HG03135 (cell line): Measurements from ENCODE around the gene CRISP2.

Experiments
- ATAC-seq: cut with Tn5 transposase; IDR thresholded peaks from one replicate; pipeline ENCODE4 v1.9.1; 2021; ENCODE audit warnings: mild to moderate bottlenecking, moderate library complexity; ENCODE audit not compliant: unreplicated experiment

The CRISP2 gene

GRCh38 chr6:49662231-49662891, 51.0 kb downstream of the CRISP2 start:
- ATAC-seq = no peak

- ATAC-seq = no peak
Observed at GRCh38 chr6:49653942-49654341, 59.4 kb downstream of the CRISP2 start.

GRCh38 chr6:49653438-49653837, 59.9 kb downstream of the CRISP2 start:
- ATAC-seq = no peak

- no peak for ATAC-seq
Observed at GRCh38 chr6:49651239-49651638, 62.1 kb downstream of the CRISP2 start.

GRCh38 chr6:49649988-49650387, 63.4 kb downstream of the CRISP2 start:
- no peak for ATAC-seq

- ATAC-seq = no peak
Observed at GRCh38 chr6:49648036-49648435, 65.3 kb downstream of the CRISP2 start.

- no peak for ATAC-seq
Observed at GRCh38 chr6:49647476-49647875, 65.9 kb downstream of the CRISP2 start.

- no peak for ATAC-seq
Observed at GRCh38 chr6:49646942-49647341, 66.4 kb downstream of the CRISP2 start.

GRCh38 chr6:49646130-49646824, 67.1 kb downstream of the CRISP2 start:
- ATAC-seq = no peak

GRCh38 chr6:49645139-49645538, 68.2 kb downstream of the CRISP2 start:
- no peak for ATAC-seq
